ENCODE data around the gene RHBDD3. TPM values are rescaled to one million over a fixed set of nuclear protein-coding genes. Genes with fewer than 3 reads are reported as not detected.

RHBDD3 gene
- total RNA-seq, 1 donor from 2014 or later = 19.0 TPM

DNA sequence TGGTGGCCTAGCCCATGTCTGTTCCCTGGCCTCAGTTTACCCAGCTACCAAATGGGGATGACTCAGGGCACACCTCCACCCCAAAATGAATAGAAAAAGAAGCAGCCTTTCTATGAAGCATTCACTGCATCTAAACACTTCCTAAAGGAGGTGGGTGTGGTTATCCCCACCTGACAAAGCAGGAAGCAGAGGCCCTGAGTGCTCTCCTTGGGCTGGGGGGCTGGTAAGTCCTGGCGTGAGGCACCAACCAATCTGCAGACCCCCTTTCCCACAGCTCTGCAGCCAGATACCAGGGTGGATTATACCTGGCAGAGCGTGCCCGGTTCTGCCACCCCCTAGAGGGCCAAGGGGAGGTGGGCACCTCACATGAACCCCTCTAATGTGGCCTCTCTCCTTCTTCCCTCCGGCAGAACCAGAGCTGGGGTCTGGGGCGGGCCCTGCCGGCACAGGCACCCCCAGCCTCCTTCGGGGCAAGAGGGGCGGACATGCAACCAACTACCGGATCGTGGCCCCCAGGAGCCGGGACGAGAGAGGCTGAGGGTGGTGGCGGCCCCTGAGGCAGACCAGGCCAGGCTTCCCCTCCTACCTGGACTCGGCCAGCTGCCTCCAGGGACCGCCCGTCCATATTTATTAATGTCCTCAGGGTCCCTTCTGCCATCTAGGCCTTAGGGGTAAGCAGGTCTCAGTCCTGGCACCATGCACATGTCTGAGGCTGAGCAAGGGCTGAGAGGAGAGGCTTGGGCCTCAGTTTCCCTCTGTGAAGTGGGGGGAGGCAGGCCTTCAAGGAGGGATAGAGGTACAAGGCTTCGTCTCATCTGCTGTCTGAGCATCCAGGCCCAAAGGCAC, 9.2 kb downstream of the RHBDD3 start:
- Histone ChIP-seq H3K4me3 (no peak overlapping the region), H3K4me1 (no peaks in the 10 kb centered on the region), H3K27me3 (no peaks in the 10 kb centered on the region), H3K27ac (no peak overlapping the region), H3K36me3 (no peaks in the 10 kb centered on the region), H3K9me3 (no peaks in the 10 kb centered on the region)
- intact Hi-C loops (cut with DNase I) = no loop called here
- DNase-seq = no peak
- TF ChIP-seq, protein P1, sequence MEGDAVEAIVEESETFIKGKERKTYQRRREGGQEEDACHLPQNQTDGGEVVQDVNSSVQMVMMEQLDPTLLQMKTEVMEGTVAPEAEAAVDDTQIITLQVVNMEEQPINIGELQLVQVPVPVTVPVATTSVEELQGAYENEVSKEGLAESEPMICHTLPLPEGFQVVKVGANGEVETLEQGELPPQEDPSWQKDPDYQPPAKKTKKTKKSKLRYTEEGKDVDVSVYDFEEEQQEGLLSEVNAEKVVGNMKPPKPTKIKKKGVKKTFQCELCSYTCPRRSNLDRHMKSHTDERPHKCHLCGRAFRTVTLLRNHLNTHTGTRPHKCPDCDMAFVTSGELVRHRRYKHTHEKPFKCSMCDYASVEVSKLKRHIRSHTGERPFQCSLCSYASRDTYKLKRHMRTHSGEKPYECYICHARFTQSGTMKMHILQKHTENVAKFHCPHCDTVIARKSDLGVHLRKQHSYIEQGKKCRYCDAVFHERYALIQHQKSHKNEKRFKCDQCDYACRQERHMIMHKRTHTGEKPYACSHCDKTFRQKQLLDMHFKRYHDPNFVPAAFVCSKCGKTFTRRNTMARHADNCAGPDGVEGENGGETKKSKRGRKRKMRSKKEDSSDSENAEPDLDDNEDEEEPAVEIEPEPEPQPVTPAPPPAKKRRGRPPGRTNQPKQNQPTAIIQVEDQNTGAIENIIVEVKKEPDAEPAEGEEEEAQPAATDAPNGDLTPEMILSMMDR (IDR thresholded peaks at IDR 0.05) = no peak
- ATAC-seq = no peak

DNA sequence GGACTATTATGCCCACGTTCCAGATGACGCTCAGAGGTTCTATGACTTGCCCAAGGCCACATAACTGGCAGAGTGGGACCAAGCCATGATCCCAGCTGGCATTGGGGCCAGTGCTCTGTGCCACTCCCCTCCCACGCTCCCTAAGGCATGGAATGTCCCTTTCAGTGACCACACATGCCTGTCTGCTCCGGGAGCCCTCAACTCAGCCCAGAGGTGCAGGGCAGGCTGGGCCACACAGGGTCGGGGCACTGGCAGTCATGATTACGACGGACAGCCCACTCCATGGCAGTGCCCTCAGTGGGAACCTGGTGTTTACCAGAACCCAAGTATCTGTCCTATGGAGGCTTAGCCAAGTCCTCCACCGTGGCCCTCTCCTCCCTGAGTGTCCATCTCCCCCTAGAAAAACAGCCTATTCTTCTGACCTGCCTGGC, 10.0 kb downstream of the RHBDD3 start:
- intact Hi-C loops (cut with DNase I) = no loop called here
- Histone ChIP-seq H3K4me1 (no peaks in the 10 kb centered on the region), H3K27me3 (no peaks in the 10 kb centered on the region), H3K36me3 (no peaks in the 10 kb centered on the region), H3K27ac (no peak overlapping the region), H3K9me3 (no peaks in the 10 kb centered on the region), H3K4me3 (no peak overlapping the region)
- DNase-seq (no peak), ATAC-seq (no peak)
- TF ChIP-seq, protein P1 (IDR thresholded peaks at IDR 0.05) = no peak

DNA sequence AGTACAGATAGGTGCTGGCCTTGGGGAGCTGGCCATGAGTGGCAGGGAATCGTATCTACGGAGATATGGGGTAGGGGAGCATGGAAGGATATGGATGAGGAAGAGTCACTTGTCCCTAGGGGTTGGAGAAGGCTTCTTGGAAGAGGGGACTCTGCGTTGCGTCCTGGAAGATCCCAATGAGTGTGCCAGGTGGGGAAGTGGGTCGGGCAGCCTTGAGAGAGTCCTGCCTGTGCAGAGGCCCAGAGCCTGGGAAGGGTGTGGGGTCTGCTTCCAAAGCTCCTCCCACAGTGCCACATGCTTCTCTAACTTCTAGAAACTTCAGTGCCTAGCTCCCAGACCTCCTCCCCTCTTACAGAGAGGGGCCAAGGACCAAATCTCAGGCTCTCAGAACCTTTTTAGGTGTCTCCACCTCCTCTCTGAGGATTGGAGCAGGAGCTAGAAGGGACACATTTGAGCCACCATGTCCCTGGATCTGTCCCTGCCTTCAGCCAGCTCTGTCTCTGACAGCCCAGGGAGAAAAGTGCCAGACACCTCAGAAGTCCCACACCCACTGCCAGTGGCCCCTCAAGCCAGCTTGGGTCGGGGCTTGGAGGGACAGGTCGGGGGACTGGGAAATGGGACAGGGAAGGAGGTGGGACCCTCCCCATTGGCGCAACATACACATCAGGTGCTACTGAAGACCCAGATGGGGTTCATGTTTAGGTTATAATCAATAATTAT, 11.0 kb downstream of the RHBDD3 start:
- Histone ChIP-seq H3K4me3 (no peak overlapping the region), H3K9me3 (no peaks in the 10 kb centered on the region), H3K27me3 (no peaks in the 10 kb centered on the region), H3K4me1 (no peaks in the 10 kb centered on the region), H3K36me3 (no peaks in the 10 kb centered on the region), H3K27ac (no peak overlapping the region)
- ATAC-seq (no peak), DNase-seq (no peak)
- intact Hi-C loops (cut with DNase I) = no loop called here
- TF ChIP-seq, protein P1 (IDR thresholded peaks at IDR 0.05) = no peak

DNA sequence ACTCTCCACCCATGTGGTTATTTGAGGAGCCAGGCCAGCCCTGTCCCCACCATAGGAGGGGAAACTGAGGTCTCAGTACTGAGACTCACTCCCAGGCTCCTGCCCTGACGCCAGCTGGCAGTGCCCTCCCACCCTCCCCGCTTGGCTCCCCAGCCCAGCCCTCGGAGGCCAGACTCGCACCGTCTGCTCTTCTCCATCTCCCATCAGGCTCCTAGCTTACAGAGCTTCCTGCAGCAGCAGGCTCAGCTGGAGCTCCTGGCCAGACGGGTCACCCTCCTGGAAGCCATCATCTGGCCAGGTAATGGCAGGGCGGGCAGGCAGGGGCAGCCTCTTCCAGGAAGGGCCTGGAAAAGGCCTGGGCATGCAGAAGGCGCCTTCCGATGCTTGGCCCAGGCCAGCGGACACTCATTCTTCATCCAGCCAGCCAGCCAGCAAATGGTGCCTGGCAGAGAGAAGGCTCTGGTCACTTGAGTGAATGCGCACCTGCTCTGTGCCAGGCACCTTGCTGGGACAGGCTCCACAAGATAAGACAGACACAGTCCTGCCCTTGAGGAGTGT, 12.6 kb downstream of the RHBDD3 start:
- peak; percentile 34 for DNase-seq
- TF ChIP-seq, protein P1 (IDR thresholded peaks at IDR 0.05) = no peak
- H3K4me1 ChIP-seq = no peaks in the 10 kb centered on the region
- H3K36me3 ChIP-seq = no peaks in the 10 kb centered on the region
- no peak for ATAC-seq
- H3K27me3 ChIP-seq = no peaks in the 10 kb centered on the region
- intact Hi-C loops (cut with DNase I) = no loop called here
- H3K9me3 ChIP-seq = no peaks in the 10 kb centered on the region
- H3K4me3 ChIP-seq = no peak overlapping the region
- H3K27ac ChIP-seq = no peak overlapping the region

DNA sequence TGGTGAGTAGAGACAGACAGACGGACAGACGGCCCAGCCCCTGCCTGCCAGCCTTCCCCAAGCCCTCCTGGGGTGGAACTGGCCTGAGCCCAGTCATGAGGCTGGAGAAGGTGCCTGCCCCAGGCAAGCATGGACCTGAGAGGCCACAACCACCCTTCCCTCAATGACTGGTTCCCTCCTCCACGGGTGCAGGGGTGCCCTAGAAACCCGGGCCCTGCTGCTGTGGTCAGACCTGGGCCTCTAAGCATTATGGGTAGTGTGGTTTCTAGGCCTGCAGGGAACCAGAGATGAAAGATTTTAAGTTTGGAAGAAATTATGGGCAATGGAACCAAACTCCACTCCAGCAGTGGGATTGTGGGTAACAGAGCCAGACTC, 13.5 kb downstream of the RHBDD3 start:
- Histone ChIP-seq H3K4me1 (no peaks in the 10 kb centered on the region), H3K36me3 (no peaks in the 10 kb centered on the region), H3K4me3 (no peak overlapping the region), H3K27ac (no peak overlapping the region), H3K27me3 (no peaks in the 10 kb centered on the region), H3K9me3 (no peaks in the 10 kb centered on the region)
- DNase-seq (no peak), ATAC-seq (no peak)
- intact Hi-C loops (cut with DNase I) = no loop called here
- TF ChIP-seq, protein P1 (IDR thresholded peaks at IDR 0.05) = no peak

All from upper lobe of right lung (tissue), 1 donor.